ENCODE measurements around the gene COL23A1. TPM values are rescaled to one million over a fixed set of nuclear protein-coding genes. Genes with fewer than 3 reads are reported as not detected.

The COL23A1 gene
- polyA plus RNA-seq, 2 donors = 0.59 to 0.75 TPM

Other genes starting within 250 kb of the COL23A1 start
- 10 to 100 TPM; 10.0 to 27.1 TPM for gene CLK4, start 36.7 kb upstream of the COL23A1 start, polyA plus RNA-seq
- gene ZNF354A, start 140.3 kb upstream of the COL23A1 start, polyA plus RNA-seq = 10 to 100 TPM in 1 of 2 donors, 1 to 10 TPM in 1; 5.8 to 10.0 TPM